ENCODE measurements around the gene EPM2AIP1. TPM values are rescaled to one million over a fixed set of nuclear protein-coding genes. Genes with fewer than 3 reads are reported as not detected.

EPM2AIP1 gene
- total RNA-seq, 2 experiments from 2014 or later, result 21.6 to 28.1 TPM

DNA sequence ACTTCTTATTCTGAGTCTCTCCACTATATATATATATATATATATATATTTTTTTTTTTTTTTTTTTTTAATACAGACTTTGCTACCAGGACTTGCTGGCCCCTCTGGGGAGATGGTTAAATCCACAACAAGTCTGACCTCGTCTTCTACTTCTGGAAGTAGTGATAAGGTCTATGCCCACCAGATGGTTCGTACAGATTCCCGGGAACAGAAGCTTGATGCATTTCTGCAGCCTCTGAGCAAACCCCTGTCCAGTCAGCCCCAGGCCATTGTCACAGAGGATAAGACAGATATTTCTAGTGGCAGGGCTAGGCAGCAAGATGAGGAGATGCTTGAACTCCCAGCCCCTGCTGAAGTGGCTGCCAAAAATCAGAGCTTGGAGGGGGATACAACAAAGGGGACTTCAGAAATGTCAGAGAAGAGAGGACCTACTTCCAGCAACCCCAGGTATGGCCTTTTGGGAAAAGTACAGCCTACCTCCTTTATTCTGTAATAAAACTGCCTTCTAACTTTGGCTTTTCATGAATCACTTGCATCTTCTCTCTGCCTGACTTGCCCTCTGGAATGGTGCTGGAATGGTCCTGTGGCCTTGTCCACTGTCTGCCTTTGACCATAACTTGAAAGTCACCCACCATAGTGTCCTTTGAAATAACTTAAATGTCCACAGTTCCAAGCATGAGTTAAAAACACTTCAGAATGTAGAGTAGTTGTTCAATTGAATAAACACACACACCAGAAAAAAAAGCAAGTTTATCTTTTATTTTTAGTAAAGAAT is 32.8 kb upstream of the EPM2AIP1 start:
- Mint-ChIP-seq H3K27ac (no peak overlapping the region), H3K36me3 (ENCODE audit: low read depth) (peaks cover 74% of the 10 kb centered on the region)
- CTCF ChIA-PET, result interaction anchor here (0.6 to 2.1 kb wide), 5 partner anchors 35 to 188 kb away, joined by 3 to 13 read pairs (median 4); no protein-coding TSS in a partner anchor

GRCh38 chr3:37024820-37025405 is 32.0 kb upstream of the EPM2AIP1 start:
- H3K36me3 Mint-ChIP-seq (ENCODE audit: low read depth), result peaks cover 74% of the 10 kb centered on the region
- H3K4me3 Mint-ChIP-seq, result no peak overlapping the region
- no peaks in the 10 kb centered on the region for H3K9me3 Mint-ChIP-seq
- DNase-seq, result no peak
- peaks cover 6% of the 10 kb centered on the region for H3K4me1 Mint-ChIP-seq
- H3K27me3 Mint-ChIP-seq, result no peaks in the 10 kb centered on the region
- ChIA-PET POLR2A (interaction anchor here (1.0 to 1.6 kb wide), 3 partner anchors 12 to 222 kb away, joined by 3 to 6 read pairs (median 3); partner anchors contain the start of genes EPM2AIP1 and MLH1), CTCF (interaction anchor here (0.9 to 2.1 kb wide), 10 partner anchors 9 to 189 kb away, joined by 3 to 13 read pairs (median 4); partner anchors contain the start of genes EPM2AIP1, LRRFIP2 and MLH1)
- no peak overlapping the region for H3K27ac Mint-ChIP-seq

More for the DNA sequence above, 32.8 kb upstream of the EPM2AIP1 start:
- no peak overlapping the region for H3K4me3 Mint-ChIP-seq
- no peaks in the 10 kb centered on the region for H3K9me3 Mint-ChIP-seq
- POLR2A ChIA-PET, result interaction anchor here (1.6 kb wide), 1 partner anchor 32 kb away, joined by 6 read pairs; the partner anchor contains the start of genes EPM2AIP1 and MLH1
- DNase-seq, result no peak
- no peaks in the 10 kb centered on the region for H3K27me3 Mint-ChIP-seq
- H3K4me1 Mint-ChIP-seq, result peaks cover 9% of the 10 kb centered on the region

DNA sequence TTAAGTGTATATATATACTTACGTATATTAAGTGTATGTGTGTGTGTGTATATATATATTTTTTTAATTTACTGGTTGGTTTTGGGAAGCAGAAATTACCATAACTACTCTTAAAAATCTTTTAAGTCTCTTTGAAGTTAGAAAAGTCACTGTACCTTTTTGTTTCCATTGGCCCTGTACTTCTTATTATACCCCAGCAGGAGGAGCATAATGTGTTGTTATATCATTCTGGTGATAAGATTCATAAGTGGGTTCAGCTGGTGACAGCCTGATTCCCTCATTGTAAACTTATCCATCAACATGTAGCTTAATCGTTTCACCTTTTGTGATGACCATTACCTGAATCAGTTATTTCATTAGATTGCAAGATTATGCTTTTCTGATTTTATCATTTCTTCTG is 31.2 kb upstream of the EPM2AIP1 start:
- Mint-ChIP-seq H3K4me3 (no peak overlapping the region), H3K4me1 (peaks cover 6% of the 10 kb centered on the region), H3K27me3 (no peaks in the 10 kb centered on the region), H3K27ac (no peak overlapping the region), H3K9me3 (no peaks in the 10 kb centered on the region), H3K36me3 (ENCODE audit: low read depth) (peaks cover 79% of the 10 kb centered on the region)
- no peak for DNase-seq
- ChIA-PET POLR2A (interaction anchor here (1.0 to 1.6 kb wide), 3 partner anchors 13 to 223 kb away, joined by 3 to 6 read pairs (median 3); partner anchors contain the start of genes EPM2AIP1 and MLH1), CTCF (interaction anchor here (0.9 to 2.1 kb wide), 9 partner anchors 10 to 190 kb away, joined by 3 to 13 read pairs (median 4); partner anchors contain the start of genes EPM2AIP1, LRRFIP2 and MLH1)

DNA sequence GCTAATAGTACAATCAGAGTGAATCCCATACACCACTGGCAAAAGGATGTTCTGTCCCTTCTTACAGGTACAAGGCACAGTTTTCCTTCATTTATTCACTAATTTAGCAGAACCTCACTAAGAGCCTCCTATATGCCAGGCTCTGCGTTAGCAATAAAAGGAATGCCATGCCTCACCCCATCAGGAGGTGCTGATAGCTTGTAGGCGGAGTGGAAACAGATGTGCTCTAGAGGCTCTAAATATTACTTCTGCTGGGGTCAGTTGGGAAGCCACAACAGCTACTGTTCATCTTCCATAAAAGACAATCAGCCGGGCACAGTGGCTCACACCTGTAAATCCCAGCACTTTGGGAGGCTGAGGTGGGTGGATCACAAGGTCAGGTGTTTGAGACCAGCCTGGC is 24.8 kb upstream of the EPM2AIP1 start:
- ChIA-PET CTCF (no interaction called here), POLR2A (no interaction called here)
- no peaks in the 10 kb centered on the region for H3K27me3 Mint-ChIP-seq
- no peaks in the 10 kb centered on the region for H3K9me3 Mint-ChIP-seq
- no peaks in the 10 kb centered on the region for H3K4me1 Mint-ChIP-seq
- DNase-seq, result no peak
- no peak overlapping the region for H3K27ac Mint-ChIP-seq
- no peak overlapping the region for H3K4me3 Mint-ChIP-seq
- peaks cover 75% of the 10 kb centered on the region for H3K36me3 Mint-ChIP-seq (ENCODE audit: low read depth)

GRCh38 chr3:37016903-37017302 is 24.0 kb upstream of the EPM2AIP1 start:
- peaks cover 74% of the 10 kb centered on the region for H3K36me3 Mint-ChIP-seq (ENCODE audit: low read depth)
- ChIA-PET CTCF (no interaction called here), POLR2A (no interaction called here)
- H3K4me3 Mint-ChIP-seq, result no peak overlapping the region
- no peaks in the 10 kb centered on the region for H3K9me3 Mint-ChIP-seq
- no peak for DNase-seq
- H3K27ac Mint-ChIP-seq, result no peak overlapping the region
- H3K27me3 Mint-ChIP-seq, result no peaks in the 10 kb centered on the region
- H3K4me1 Mint-ChIP-seq, result no peaks in the 10 kb centered on the region

- POLR2A ChIA-PET, result interaction anchor here (0.6 to 1.0 kb wide), 2 partner anchors 8 to 10 kb away, joined by 3 read pairs; no protein-coding TSS in a partner anchor
- Mint-ChIP-seq H3K4me1 (peaks cover 3% of the 10 kb centered on the region), H3K4me3 (no peak overlapping the region), H3K27me3 (no peaks in the 10 kb centered on the region), H3K36me3 (ENCODE audit: low read depth) (peaks cover 71% of the 10 kb centered on the region), H3K9me3 (no peaks in the 10 kb centered on the region), H3K27ac (no peak overlapping the region)
- DNase-seq, result no peak
- CTCF ChIA-PET, result no interaction called here
Measured at GRCh38 chr3:37015642-37016041, 22.7 kb upstream of the EPM2AIP1 start.

GRCh38 chr3:37014620-37015019 is 21.7 kb upstream of the EPM2AIP1 start:
- H3K27ac Mint-ChIP-seq, result no peak overlapping the region
- ChIA-PET POLR2A (interaction anchor here (1.0 kb wide), 1 partner anchor 9 kb away, joined by 3 read pairs; no protein-coding TSS in a partner anchor), CTCF (no interaction called here)
- no peak for DNase-seq
- no peak overlapping the region for H3K4me3 Mint-ChIP-seq
- peaks cover 3% of the 10 kb centered on the region for H3K4me1 Mint-ChIP-seq
- no peaks in the 10 kb centered on the region for H3K27me3 Mint-ChIP-seq
- H3K36me3 Mint-ChIP-seq (ENCODE audit: low read depth), result peaks cover 62% of the 10 kb centered on the region
- no peaks in the 10 kb centered on the region for H3K9me3 Mint-ChIP-seq

DNA sequence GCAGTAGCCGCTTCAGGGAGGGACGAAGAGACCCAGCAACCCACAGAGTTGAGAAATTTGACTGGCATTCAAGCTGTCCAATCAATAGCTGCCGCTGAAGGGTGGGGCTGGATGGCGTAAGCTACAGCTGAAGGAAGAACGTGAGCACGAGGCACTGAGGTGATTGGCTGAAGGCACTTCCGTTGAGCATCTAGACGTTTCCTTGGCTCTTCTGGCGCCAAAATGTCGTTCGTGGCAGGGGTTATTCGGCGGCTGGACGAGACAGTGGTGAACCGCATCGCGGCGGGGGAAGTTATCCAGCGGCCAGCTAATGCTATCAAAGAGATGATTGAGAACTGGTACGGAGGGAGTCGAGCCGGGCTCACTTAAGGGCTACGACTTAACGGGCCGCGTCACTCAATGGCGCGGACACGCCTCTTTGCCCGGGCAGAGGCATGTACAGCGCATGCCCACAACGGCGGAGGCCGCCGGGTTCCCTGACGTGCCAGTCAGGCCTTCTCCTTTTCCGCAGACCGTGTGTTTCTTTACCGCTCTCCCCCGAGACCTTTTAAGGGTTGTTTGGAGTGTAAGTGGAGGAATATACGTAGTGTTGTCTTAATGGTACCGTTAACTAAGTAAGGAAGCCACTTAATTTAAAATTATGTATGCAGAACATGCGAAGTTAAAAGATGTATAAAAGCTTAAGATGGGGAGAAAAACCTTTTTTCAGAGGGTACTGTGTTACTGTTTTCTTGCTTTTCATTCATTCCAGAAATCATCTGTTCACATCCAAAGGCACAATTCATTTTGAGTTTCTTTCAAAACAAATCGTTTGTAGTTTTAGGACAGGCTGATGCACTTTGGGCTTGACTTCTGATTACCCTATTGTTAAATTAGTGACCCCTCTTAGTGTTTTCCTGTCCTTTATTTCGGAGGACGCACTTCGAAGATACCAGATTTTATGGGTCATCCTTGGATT is 674 bp upstream of the EPM2AIP1 start, which contains the start of gene MLH1:
MLH1 (plus strand) TSS at position 193 of the 958 bp plus-strand sequence; CDS start at position 223, 30 bp downstream.
- H3K27me3 Mint-ChIP-seq, result no peaks in the 10 kb centered on the region
- peaks cover 37% of the 10 kb centered on the region for H3K4me1 Mint-ChIP-seq

DNA sequence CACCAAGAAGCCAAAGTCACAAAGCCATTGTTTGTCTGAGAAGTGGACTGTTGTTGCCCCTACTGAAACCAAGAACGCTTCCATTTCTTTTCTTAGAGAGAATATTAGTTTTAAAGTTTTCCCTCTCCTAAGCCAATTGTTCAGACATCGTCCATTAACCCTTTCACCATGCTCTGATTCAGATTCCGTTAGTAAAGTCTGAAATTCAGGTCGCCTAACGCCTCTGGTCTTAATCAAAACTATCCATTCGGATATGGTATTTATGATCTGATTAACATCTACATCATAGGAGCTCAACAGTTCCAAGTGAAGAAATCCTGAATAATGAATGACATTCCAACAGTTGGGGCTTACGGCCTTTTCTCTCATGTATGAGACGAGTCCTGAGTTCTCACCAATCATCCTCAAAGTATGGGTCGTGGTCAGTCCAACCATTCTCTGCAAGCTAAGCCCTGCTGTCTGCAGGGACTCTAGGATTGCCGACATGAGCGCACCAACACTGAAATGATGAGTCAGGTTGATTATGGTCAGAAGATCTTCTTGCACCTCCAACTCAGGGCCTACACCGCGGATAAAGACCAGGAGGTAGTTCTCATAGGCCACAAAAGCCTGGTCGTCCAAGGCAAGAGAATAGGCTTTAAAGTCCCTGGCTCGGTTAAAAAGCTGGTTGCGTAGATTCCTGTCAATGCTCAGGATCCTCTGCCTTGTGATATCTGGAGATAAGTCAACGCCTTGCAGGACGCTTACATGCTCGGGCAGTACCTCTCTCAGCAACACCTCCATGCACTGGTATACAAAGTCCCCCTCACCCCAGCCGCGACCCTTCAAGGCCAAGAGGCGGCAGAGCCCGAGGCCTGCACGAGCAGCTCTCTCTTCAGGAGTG is 767 bp downstream of the EPM2AIP1 start:
- Mint-ChIP-seq H3K36me3 (ENCODE audit: low read depth) (peaks cover 47% of the 10 kb centered on the region), H3K9me3 (no peaks in the 10 kb centered on the region), H3K27ac (no peak overlapping the region), H3K4me3 (no peak overlapping the region), H3K4me1 (peaks cover 42% of the 10 kb centered on the region), H3K27me3 (no peaks in the 10 kb centered on the region)
- CTCF ChIA-PET, result interaction anchor here (0.8 to 3.0 kb wide), 9 partner anchors 18 to 305 kb away, joined by 3 to 18 read pairs (median 4); no protein-coding TSS in a partner anchor
- DNase-seq, result no peak
- POLR2A ChIA-PET, result interaction anchor here (0.7 to 4.9 kb wide), 23 partner anchors 8 to 332 kb away, joined by 3 to 41 read pairs (median 5); partner anchors contain the start of gene TRANK1

More for the DNA sequence above, 674 bp upstream of the EPM2AIP1 start, which contains the start of gene MLH1:
- DNase-seq, result peak; percentile 99
- Mint-ChIP-seq H3K27ac (no peak within 1 kb of the TSS), H3K4me3 (no peak within 1 kb of the TSS), H3K36me3 (ENCODE audit: low read depth) (peaks cover 47% of the 10 kb centered on the region), H3K9me3 (peaks cover 3% of the 10 kb centered on the region)
- POLR2A ChIA-PET, result interaction anchor here (0.7 to 4.9 kb wide), 25 partner anchors 11 to 1143 kb away, joined by 3 to 41 read pairs (median 5); partner anchors contain the start of genes ACAA1 and TRANK1
- CTCF ChIA-PET, result interaction anchor here (0.7 to 3.0 kb wide), 9 partner anchors 24 to 303 kb away, joined by 3 to 18 read pairs (median 4); no protein-coding TSS in a partner anchor

GRCh38 chr3:36991147-36991546 is 1.8 kb downstream of the EPM2AIP1 start:
- Mint-ChIP-seq H3K9me3 (no peaks in the 10 kb centered on the region), H3K27me3 (no peaks in the 10 kb centered on the region), H3K4me3 (no peak overlapping the region), H3K27ac (no peak overlapping the region), H3K36me3 (ENCODE audit: low read depth) (peaks cover 45% of the 10 kb centered on the region), H3K4me1 (peaks cover 38% of the 10 kb centered on the region)
- peak; percentile 41 for DNase-seq
- POLR2A ChIA-PET, result interaction anchor here (1.1 to 4.9 kb wide), 6 partner anchors 9 to 84 kb away, joined by 3 to 41 read pairs (median 15); no protein-coding TSS in a partner anchor
- CTCF ChIA-PET, result interaction anchor here (0.6 to 1.4 kb wide), 4 partner anchors 11 to 43 kb away, joined by 3 to 5 read pairs (median 3); no protein-coding TSS in a partner anchor

DNA sequence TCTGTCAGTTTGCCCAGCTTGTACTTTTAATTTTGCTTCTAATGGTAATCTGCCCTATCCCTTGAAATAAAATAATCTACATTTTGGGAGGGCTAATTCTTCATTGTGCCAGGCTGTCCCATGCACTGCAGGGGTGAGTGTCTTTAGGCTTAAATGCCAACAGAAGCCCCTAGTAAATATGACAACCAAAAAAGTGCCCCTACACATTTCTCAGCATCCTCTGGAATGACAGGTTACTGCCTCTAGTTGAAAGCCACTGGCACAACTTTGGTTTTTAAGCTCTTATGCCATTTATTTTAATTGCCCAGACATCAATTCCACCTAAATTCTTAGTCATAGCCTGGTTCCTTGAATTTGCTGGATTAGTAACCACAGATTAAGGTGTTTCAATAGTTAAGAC is 3.4 kb downstream of the EPM2AIP1 start:
- H3K27me3 Mint-ChIP-seq, result no peaks in the 10 kb centered on the region
- POLR2A ChIA-PET, result interaction anchor here (1.2 to 4.9 kb wide), 6 partner anchors 10 to 83 kb away, joined by 3 to 41 read pairs (median 8); partner anchors contain the start of gene TRANK1
- H3K9me3 Mint-ChIP-seq, result no peaks in the 10 kb centered on the region
- peaks cover 36% of the 10 kb centered on the region for H3K4me1 Mint-ChIP-seq
- DNase-seq, result no peak
- H3K36me3 Mint-ChIP-seq (ENCODE audit: low read depth), result peaks cover 52% of the 10 kb centered on the region
- no peak overlapping the region for H3K4me3 Mint-ChIP-seq
- CTCF ChIA-PET, result interaction anchor here (1.2 to 1.7 kb wide), 2 partner anchors 15 to 31 kb away, joined by 4 to 13 read pairs; no protein-coding TSS in a partner anchor
- H3K27ac Mint-ChIP-seq, result no peak overlapping the region

Measured in activated CD4-positive, alpha-beta memory T cell treated with anti-CD3 and anti-CD28 coated beads, Interleukin-2, amount 10 ng/mL, durations not matched to agents 7 days and 5 days (primary cell).